ENCODE data around the gene KIAA1549.

The KIAA1549 gene

DNA sequence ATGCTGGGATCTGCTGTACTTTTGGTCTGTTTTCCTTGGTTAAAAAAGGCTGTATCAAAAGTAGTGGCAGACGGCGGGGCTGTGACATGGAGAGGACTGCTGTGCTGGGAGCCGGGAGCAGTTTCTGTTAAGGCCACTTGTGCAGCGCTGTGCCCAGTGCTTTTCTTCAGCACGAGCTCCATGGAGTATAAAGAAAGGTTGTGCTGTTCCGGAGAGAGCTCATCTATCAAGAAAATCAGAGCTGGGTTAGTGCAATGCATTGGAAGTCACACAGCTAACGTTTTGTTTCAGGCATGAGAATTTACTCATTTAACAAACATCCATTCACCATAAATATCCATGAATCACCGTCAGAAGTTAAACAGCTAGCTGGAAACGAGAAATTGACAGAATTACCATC, 62.0 kb downstream of the KIAA1549 start (continued):
- TF ChIP-seq, protein P1, sequence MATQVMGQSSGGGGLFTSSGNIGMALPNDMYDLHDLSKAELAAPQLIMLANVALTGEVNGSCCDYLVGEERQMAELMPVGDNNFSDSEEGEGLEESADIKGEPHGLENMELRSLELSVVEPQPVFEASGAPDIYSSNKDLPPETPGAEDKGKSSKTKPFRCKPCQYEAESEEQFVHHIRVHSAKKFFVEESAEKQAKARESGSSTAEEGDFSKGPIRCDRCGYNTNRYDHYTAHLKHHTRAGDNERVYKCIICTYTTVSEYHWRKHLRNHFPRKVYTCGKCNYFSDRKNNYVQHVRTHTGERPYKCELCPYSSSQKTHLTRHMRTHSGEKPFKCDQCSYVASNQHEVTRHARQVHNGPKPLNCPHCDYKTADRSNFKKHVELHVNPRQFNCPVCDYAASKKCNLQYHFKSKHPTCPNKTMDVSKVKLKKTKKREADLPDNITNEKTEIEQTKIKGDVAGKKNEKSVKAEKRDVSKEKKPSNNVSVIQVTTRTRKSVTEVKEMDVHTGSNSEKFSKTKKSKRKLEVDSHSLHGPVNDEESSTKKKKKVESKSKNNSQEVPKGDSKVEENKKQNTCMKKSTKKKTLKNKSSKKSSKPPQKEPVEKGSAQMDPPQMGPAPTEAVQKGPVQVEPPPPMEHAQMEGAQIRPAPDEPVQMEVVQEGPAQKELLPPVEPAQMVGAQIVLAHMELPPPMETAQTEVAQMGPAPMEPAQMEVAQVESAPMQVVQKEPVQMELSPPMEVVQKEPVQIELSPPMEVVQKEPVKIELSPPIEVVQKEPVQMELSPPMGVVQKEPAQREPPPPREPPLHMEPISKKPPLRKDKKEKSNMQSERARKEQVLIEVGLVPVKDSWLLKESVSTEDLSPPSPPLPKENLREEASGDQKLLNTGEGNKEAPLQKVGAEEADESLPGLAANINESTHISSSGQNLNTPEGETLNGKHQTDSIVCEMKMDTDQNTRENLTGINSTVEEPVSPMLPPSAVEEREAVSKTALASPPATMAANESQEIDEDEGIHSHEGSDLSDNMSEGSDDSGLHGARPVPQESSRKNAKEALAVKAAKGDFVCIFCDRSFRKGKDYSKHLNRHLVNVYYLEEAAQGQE (tag by site-specific recombination; IDR thresholded peaks at IDR 0.05), result no peak
- no peak for TF ChIP-seq ZSCAN23 (tag by site-specific recombination; IDR thresholded peaks at IDR 0.05)
- no peak for TF ChIP-seq KLF9 (tag by site-specific recombination; IDR thresholded peaks at IDR 0.05; ENCODE audit: low read depth)
- TF ChIP-seq ZNF175 (tag by site-specific recombination; IDR thresholded peaks at IDR 0.05), result no peak
- TF ChIP-seq, protein P2, sequence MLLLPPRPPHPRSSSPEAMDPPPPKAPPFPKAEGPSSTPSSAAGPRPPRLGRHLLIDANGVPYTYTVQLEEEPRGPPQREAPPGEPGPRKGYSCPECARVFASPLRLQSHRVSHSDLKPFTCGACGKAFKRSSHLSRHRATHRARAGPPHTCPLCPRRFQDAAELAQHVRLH (tag by site-specific recombination; IDR thresholded peaks at IDR 0.05), result no peak
- TF ChIP-seq ZNF248 (tag by site-specific recombination; IDR thresholded peaks at IDR 0.05), result no peak
- TF ChIP-seq GLIS2 (tag by site-specific recombination; IDR thresholded peaks at IDR 0.05), result no peak
- no peak for TF ChIP-seq BCL11B (tag by site-specific recombination; IDR thresholded peaks at IDR 0.05; ENCODE audit: low read depth)
- TF ChIP-seq ZNF121 (tag by site-specific recombination; IDR thresholded peaks at IDR 0.05), result no peak
- no peak for TF ChIP-seq ZFP41 (tag by site-specific recombination; IDR thresholded peaks at IDR 0.05; ENCODE audit: borderline replicate concordance)

DNA sequence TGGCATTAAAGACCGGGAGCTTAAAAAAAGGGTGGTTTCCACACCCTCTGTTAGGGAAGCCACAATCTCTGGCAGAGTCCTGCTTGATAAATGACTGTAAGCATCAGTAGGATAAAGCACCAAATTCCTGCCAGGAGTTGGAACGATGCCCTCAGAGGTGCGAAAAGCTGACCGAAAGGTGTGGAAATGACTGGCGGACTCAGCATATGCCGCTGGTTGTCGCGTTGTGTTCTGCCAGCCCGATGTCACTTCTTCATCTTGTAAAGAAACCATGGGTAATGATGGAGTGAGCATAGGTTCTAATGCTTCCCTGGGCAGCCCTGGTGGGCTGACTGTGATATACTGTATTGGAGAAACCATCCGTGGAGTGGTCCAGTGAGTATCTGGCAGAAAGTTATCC, 62.4 kb downstream of the KIAA1549 start:
- no peak overlapping the region for H3K27ac ChIP-seq (ENCODE audit: extremely low read depth, low read depth, low read length)
- no peaks in the 10 kb centered on the region for H3K9me3 ChIP-seq (ENCODE audit: control insufficient read depth, insufficient read depth, low read depth, low read length)
- no peaks in the 10 kb centered on the region for H3K4me1 ChIP-seq (ENCODE audit: control insufficient read depth, insufficient read depth, low read length)
- ChIA-PET POLR2A (no interaction called here), CTCF (no interaction called here)
- no peak overlapping the region for H3K4me3 ChIP-seq (ENCODE audit: low read depth, low read length)
- H3K36me3 ChIP-seq (ENCODE audit: control insufficient read depth in 2 of 2, insufficient read depth in 1 of 2, low read length in 2 of 2), result peaks cover 0 to 18% of the 10 kb centered on the region in 2 experiments; a peak in 1 of 3 replicates
- TF ChIP-seq, protein P3, sequence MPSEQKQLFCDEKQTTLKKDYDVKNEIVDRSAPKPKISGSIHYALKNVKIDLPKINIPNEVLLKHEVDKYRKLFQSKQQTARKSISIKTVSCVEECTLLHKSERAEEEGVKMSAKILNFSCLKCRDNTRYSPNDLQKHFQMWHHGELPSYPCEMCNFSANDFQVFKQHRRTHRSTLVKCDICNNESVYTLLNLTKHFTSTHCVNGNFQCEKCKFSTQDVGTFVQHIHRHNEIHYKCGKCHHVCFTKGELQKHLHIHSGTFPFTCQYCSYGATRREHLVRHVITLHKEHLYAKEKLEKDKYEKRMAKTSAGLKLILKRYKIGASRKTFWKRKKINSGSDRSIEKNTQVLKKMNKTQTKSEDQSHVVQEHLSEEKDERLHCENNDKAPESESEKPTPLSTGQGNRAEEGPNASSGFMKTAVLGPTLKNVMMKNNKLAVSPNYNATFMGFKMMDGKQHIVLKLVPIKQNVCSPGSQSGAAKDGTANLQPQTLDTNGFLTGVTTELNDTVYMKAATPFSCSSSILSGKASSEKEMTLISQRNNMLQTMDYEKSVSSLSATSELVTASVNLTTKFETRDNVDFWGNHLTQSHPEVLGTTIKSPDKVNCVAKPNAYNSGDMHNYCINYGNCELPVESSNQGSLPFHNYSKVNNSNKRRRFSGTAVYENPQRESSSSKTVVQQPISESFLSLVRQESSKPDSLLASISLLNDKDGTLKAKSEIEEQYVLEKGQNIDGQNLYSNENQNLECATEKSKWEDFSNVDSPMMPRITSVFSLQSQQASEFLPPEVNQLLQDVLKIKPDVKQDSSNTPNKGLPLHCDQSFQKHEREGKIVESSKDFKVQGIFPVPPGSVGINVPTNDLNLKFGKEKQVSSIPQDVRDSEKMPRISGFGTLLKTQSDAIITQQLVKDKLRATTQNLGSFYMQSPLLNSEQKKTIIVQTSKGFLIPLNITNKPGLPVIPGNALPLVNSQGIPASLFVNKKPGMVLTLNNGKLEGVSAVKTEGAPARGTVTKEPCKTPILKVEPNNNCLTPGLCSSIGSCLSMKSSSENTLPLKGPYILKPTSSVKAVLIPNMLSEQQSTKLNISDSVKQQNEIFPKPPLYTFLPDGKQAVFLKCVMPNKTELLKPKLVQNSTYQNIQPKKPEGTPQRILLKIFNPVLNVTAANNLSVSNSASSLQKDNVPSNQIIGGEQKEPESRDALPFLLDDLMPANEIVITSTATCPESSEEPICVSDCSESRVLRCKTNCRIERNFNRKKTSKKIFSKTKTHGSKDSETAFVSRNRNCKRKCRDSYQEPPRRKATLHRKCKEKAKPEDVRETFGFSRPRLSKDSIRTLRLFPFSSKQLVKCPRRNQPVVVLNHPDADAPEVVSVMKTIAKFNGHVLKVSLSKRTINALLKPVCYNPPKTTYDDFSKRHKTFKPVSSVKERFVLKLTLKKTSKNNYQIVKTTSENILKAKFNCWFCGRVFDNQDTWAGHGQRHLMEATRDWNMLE (tag by site-specific recombination; conservative IDR thresholded peaks at IDR 0.05; ENCODE audit: low read depth), result no peak
- TF ChIP-seq ZNF239 (tag by site-specific recombination; IDR thresholded peaks at IDR 0.05) (no peak), ZEB2 (tag by site-specific recombination; IDR thresholded peaks at IDR 0.05) (no peak), YY1 (tag by site-specific recombination; IDR thresholded peaks at IDR 0.05) (no peak), ZNF654 (tag by site-specific recombination; IDR thresholded peaks at IDR 0.05; ENCODE audit: low read depth) (no peak), ZNF174 (tag by site-specific recombination; IDR thresholded peaks at IDR 0.05) (no peak), ZNF157 (tag by site-specific recombination; IDR thresholded peaks at IDR 0.05) (no peak), ZNF768 (tag by site-specific recombination; IDR thresholded peaks at IDR 0.05) (no peak), SETDB1 (IDR thresholded peaks at IDR 0.05; ENCODE audit: insufficient read length, low read length) (no peak), ZNF202 (tag by site-specific recombination; IDR thresholded peaks at IDR 0.05; ENCODE audit: borderline replicate concordance) (no peak), ZNF777 (tag by site-specific recombination; IDR thresholded peaks at IDR 0.05; ENCODE audit: borderline replicate concordance) (no peak), ZNF223 (tag by site-specific recombination; IDR thresholded peaks at IDR 0.05) (no peak), KLF10 (tag by site-specific recombination; IDR thresholded peaks at IDR 0.05) (no peak)
- TF ChIP-seq, protein P1 (tag by site-specific recombination; IDR thresholded peaks at IDR 0.05), result no peak
- TF ChIP-seq, protein P4, sequence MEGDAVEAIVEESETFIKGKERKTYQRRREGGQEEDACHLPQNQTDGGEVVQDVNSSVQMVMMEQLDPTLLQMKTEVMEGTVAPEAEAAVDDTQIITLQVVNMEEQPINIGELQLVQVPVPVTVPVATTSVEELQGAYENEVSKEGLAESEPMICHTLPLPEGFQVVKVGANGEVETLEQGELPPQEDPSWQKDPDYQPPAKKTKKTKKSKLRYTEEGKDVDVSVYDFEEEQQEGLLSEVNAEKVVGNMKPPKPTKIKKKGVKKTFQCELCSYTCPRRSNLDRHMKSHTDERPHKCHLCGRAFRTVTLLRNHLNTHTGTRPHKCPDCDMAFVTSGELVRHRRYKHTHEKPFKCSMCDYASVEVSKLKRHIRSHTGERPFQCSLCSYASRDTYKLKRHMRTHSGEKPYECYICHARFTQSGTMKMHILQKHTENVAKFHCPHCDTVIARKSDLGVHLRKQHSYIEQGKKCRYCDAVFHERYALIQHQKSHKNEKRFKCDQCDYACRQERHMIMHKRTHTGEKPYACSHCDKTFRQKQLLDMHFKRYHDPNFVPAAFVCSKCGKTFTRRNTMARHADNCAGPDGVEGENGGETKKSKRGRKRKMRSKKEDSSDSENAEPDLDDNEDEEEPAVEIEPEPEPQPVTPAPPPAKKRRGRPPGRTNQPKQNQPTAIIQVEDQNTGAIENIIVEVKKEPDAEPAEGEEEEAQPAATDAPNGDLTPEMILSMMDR (tag by site-specific recombination; IDR thresholded peaks at IDR 0.05), result no peak
